AG04449 (cell line): Measurements from ENCODE around the gene AQP5.

Experiments used
- CTCF ChIA-PET: fragments of 350-600 bp; formaldehyde crosslinking; extraction: SDS; loops from one replicate; lab custom pipeline; 2021; ENCODE audit warnings: antibody characterized with exemption; lab: Yijun Ruan, JAX
- POLR2A ChIA-PET: fragments of 400-600, 350-600 bp; formaldehyde crosslinking; extraction: SDS; loops from one replicate; lab custom pipeline; 2020; ENCODE audit warnings: antibody characterized with exemption, inconsistent platforms; lab: Yijun Ruan, JAX
- DNase-seq: peaks from one replicate; pipeline ENCODE4 v3.0.0-alpha.2; 2010; ENCODE audit warnings: low read depth, low spot score
- H3K4me3 ChIP-seq: 2 replicates; pipeline ENCODE4 v1.5.1; 2011; ENCODE audit warnings: low read depth, mild to moderate bottlenecking, control low read depth, low read length
- TF ChIP-seq, protein P1 (sequence below): IDR thresholded peaks from one replicate; pipeline ENCODE4 v1.5.1; 2011; ENCODE audit warnings: mild to moderate bottlenecking, moderate library complexity, low read length, control low read depth, inconsistent platforms; ENCODE audit not compliant: insufficient read depth; ENCODE audit errors: missing control alignments

The AQP5 gene

DNA sequence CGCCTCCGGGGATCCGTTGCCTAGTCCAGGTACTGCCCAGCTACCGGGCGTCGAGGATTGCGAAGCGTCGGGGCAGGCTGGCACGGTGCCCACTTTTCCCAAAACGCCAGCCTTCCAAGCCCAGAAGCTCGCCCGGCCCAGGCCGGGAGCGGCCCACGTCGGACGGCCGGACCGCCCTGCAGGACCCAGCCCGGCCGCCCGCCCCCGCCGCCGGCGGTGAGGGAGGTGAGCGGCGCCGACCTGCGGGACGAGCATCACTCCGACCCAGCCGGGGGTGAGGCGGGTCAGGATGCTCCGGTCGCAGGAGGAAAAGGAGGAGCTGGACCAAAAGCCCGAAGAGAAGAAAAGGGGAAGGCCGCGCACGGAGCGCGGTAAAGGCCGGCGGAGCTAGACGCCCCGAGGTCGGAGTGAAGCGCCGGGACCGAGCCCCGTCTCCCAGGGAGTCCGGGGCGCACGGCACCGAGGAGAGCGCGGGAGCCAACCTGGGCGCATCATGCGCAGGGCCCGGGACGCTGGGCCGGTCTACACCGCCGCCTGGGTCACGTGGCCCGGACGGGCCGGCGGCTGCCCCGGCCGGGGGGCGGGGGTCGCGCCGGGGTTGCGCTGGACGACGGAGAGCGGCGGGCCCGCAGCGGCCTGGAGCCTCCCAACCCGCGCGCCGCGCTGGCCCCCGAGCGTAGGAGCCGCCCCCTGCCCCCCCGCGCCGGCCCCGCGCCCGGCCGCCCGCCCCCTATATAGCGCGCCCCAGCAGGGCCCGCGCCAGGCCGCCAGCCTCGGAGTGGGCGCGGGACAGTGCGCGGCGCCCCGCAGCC, at the start of gene AQP5:
AQP5 (plus strand) TSS at position 762 of the 812 bp plus-strand sequence. CDS start 146 bp downstream, outside the sequence.
- CTCF ChIA-PET = interaction anchor here (1.1 to 26.8 kb wide), 8 partner anchors 7 to 108 kb away, joined by 3 to 1042 read pairs (median 30); partner anchors contain the start of genes AQP2 and AQP6
- TF ChIP-seq, protein P1, sequence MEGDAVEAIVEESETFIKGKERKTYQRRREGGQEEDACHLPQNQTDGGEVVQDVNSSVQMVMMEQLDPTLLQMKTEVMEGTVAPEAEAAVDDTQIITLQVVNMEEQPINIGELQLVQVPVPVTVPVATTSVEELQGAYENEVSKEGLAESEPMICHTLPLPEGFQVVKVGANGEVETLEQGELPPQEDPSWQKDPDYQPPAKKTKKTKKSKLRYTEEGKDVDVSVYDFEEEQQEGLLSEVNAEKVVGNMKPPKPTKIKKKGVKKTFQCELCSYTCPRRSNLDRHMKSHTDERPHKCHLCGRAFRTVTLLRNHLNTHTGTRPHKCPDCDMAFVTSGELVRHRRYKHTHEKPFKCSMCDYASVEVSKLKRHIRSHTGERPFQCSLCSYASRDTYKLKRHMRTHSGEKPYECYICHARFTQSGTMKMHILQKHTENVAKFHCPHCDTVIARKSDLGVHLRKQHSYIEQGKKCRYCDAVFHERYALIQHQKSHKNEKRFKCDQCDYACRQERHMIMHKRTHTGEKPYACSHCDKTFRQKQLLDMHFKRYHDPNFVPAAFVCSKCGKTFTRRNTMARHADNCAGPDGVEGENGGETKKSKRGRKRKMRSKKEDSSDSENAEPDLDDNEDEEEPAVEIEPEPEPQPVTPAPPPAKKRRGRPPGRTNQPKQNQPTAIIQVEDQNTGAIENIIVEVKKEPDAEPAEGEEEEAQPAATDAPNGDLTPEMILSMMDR = no peak
- POLR2A ChIA-PET = interaction anchor here (0.9 kb wide), 1 partner anchor 12 kb away, joined by 3 read pairs; no protein-coding TSS in a partner anchor
- H3K4me3 ChIP-seq = peak within 1 kb of the TSS; percentile 34
- DNase-seq = no peak

DNA sequence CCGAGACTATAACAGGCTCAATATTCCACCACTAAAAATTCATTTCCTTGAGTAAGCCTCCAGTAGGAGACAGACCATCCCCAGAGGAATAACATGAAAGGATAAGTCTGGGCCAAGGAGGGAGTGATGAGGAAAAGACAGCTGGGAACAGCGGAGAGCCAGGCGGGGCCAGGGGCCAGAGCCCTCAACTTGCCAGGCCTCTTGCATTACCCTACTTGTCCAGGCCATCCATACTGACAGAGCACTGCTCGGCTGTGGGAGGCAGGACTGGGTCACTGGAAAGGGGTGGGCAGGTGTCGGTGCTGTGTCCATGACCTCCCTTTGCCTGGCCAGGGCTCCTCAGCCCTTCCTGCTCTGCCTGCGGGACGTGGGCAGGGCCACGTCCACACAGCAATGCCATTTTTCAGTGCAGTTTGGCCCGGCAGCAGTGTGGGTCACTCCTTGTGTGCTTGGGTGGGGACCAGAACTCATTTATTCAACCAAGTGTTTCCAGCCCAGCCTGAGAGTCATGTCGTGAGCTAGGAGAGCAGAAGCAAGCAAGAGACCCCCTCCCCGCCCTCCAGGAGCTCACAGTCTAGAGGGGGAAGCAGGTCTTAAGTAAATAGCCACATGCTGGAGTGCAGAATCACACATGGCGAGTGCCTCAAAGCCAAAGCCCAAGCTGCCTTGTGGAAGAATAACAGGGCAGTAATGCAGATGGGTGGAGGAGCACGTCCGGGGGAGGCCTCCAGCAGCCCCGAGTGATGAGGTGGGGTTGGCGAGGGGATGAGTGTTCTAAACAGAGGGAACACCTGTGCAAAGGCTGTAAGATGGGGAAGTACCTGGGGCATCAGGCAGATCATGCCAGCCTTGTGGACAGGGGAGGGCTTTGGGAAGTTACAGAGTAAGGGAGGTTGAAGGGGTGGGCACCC, 49.1 kb upstream of the AQP5 start:
- no peak for DNase-seq
- H3K4me3 ChIP-seq = no peak overlapping the region
- ChIA-PET POLR2A (no interaction called here), CTCF (interaction anchor here (0.9 to 1.3 kb wide), 3 partner anchors 18 to 55 kb away, joined by 3 read pairs; no protein-coding TSS in a partner anchor)
- TF ChIP-seq, protein P1 = no peak

DNA sequence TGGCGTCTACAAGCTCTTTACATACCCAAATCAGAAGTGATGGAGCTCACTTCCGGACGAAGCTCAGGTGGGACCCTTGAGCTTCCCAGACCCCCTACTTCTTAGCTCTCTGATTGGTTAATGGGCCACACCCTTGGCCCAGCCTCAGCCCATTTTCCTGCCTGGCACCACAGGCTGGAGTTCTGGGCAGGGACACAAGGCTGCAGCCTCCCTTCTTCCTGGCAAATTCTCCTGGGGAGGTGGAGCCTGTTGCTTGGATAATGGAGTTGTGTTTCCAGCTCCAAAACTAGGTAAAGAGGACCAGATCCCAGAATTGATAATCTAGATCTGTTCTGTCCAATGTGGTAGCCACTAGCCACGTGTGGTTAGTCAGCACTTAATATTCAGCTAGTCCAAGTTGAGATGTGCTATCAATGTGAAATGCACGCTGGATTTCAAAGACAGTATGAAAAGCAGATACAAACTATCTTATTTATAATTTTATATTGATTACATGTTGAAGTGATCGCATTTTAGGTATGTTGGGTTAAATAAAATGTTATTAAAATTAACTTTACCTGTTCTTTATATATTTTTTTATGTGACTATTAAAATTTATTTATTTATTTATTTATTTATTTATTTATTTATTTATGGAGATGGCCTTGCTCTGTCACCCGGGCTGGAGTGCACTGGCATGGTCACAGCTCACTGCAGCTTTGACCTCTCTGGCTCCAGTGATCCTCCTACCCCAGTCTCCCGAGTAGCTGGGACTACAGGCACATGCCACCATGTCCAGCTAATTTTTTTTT, 45.3 kb upstream of the AQP5 start:
- DNase-seq = no peak
- TF ChIP-seq, protein P1 = no peak
- ChIA-PET CTCF (interaction anchor here (0.6 to 1.7 kb wide), 2 partner anchors 51 to 60 kb away, joined by 3 to 5 read pairs; no protein-coding TSS in a partner anchor), POLR2A (no interaction called here)
- no peak overlapping the region for H3K4me3 ChIP-seq

DNA sequence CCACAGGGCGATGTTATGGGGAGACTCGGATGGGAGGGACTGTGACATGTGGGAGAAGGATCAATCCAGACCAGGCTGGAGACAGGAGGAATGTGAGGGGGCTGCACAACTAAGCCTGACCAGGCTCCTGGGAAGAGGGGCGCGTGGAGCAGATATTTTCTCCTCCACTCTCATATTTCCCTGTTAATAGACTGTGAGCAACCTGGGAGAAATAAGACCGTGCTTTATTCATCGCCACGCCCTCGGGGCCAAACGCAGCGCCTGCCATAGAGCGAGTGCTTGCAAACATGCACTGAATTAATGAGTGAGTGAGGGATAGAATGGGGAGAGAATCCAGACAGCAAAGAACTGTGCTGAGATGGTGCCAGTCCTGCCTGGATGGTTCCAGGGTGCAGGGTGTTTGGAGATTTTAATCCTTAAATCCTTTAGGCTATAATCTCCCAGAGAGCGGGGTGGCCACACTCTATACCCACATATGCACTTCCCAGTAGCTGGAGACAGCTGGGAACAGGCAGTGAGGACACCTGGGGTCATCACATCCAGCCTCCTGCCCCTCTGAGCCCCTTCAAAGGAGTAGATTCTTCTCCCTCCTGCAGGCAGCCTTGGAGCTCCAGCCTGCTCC, 44.4 kb upstream of the AQP5 start:
- H3K4me3 ChIP-seq = no peak overlapping the region
- CTCF ChIA-PET = interaction anchor here (1.2 to 1.5 kb wide), 2 partner anchors 24 to 28 kb away, joined by 3 to 4 read pairs; no protein-coding TSS in a partner anchor

DNA sequence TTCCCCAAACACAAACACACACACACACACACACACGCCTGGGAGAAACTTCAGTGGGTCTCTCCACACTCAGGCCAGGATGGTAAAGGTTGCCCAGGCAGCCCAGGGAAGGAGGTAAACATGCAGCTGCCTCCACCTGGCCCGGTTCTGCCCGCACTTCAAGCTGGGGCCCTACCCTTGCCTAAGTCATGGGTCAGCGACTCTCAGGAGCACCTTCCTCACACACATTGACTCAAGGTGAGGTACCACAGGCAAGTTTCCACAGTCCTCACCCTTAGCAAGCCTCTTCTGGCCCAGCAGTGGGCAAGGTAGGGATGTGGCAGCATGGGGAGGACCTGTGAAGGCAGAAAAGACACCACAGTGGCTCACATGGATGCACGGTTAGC, 43.9 kb upstream of the AQP5 start:
- ChIA-PET CTCF (interaction anchor here (0.9 to 2.3 kb wide), 4 partner anchors 8 to 48 kb away, joined by 3 to 6 read pairs (median 4); no protein-coding TSS in a partner anchor), POLR2A (no interaction called here)
- TF ChIP-seq, protein P1 = no peak
- no peak overlapping the region for H3K4me3 ChIP-seq
- no peak for DNase-seq

More for the DNA sequence above, 44.4 kb upstream of the AQP5 start:
- TF ChIP-seq, protein P1 = no peak
- no peak for DNase-seq
- POLR2A ChIA-PET = no interaction called here
